ENCODE data around the gene EHMT1.

EHMT1 gene

DNA sequence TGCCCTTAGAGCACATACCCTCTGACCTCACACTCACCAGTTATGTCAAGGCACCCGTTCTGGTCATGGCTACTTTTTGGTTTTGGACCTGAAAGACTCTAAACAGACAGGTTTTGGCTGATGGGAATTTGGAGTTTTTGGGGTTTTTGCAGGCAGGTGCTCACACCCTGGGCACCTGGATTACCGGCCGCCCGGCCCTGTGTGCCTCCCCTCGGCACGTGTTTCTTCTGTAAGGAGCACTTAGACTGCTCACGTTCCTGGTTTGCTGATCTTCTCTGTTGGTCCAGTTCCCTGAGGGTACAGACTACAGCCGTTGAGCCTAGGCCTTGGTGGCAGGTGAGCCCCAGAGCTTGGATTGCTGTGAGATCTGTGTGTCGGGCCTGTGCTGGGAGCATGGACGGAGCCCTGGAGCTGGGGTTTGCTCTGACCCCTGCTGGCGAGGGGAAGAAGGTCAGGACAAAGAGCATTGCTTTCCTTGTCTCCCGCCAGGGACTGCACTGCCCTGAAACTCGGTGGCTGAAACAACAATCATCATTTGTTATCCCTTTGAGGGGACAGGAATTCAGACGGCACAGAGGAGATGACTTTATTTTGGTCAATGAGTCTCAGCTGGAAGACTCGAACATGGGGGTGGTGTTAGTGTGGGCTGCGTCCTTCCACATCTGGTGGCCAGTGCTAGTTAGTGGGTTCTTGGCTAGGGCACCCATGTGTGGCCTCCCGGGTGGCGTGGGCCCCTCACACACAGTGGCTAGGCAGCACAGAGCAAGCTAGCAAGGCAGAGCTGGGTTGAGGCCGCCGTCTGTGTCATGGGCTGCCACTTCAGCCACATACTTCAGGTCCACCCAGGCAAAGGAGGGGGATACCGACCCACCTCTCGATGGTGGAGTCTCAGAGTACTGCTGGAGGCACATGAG lies 76.4 kb downstream of the EHMT1 start:
- DNase-seq: peak; percentile 33

DNA sequence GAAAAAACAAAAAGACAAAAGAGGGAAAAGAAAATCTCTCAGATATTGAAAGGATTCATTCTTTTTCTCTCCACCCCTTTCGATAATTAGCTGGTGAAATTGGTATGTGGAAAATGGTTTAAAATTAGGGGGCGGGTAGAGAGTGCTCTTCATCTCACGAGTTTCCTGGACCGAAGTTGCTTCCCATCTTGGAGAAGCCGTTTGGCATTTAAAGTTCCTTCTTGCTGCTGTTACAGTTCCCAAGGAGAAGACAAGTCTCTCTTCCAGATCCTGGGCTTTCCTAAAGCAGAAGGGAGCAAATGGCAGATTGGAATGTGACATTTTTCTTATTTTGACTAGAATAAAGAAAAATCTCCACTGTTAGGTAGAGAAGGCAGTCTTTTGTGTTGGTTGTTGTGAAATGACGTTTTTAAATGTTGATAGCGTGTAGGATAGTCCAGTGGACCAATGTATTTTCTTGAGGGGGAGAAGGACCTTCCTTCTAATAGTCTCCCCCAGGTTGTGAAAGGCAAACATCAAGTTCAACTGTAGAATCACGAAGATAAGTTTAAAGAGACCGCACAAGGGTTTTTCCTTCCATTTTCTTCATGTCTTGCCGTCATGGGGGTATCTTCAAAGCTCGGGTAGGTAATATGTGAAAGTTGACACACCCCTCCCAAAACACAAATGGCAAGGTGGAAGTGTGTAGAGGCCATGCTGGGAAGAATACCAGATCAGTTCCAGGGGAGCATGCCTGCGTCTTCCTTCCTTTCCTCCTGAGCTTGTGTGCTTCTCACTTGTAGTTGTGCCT lies 77.5 kb downstream of the EHMT1 start:
- no peak for DNase-seq

DNA sequence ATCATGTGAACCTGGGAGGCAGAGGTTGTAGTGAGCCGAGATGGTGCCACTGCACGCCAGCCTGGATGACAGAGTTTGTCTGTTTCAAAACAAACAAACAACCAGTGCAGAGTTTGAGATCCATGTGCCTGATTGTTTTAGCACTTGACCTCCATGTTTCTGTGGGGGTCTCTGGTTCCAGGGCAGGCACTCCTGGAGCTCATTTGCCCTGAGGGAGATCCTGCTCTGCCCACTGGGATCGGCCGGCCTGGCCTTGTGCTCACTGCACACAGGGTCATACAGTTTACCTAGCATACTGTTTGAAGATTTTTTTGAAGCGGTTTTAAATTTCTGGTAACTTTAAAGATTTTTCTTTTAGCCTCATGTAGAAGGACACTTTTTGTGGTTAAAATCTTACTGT lies 78.4 kb downstream of the EHMT1 start:
- no peak for DNase-seq

DNA sequence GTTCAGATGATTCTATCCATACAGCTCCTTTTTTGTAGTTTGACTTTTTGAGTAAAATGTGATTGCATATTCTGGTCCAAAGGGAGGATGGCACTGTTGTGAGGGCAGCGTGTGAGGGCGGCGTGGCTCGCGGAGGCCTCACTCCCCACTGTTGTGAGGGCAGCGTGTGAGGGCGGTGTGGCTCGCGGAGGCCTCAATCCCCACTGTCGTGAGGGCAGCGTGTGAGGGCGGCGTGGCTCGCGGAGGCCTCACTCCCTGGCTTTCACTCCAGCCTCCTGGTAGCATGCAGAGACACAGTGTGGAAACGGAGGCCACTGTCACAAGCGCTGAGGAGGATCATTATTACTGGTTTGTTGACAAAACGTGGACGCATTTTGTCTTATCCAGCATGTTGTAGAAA lies 79.0 kb downstream of the EHMT1 start:
- DNase-seq: no peak

DNA sequence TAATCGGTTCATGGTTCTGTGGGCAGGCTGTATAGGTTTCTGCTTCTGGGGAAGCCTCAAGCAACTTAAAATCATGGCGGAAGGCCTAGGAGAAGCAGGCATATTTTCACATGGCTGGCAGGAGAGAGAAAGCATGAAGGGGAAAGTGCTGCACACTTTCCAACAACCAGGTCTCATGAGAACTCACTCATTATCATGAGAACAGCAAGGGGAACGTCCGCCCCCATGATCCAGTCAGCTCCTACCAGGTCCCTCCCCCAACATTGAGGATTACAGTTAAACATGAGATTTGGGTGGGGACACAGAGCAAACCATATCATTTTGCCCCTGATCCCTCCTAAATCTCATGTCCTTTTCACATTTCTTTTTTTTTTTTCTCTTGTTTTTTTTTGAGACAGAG lies 82.1 kb downstream of the EHMT1 start:
- no peak for DNase-seq

DNA sequence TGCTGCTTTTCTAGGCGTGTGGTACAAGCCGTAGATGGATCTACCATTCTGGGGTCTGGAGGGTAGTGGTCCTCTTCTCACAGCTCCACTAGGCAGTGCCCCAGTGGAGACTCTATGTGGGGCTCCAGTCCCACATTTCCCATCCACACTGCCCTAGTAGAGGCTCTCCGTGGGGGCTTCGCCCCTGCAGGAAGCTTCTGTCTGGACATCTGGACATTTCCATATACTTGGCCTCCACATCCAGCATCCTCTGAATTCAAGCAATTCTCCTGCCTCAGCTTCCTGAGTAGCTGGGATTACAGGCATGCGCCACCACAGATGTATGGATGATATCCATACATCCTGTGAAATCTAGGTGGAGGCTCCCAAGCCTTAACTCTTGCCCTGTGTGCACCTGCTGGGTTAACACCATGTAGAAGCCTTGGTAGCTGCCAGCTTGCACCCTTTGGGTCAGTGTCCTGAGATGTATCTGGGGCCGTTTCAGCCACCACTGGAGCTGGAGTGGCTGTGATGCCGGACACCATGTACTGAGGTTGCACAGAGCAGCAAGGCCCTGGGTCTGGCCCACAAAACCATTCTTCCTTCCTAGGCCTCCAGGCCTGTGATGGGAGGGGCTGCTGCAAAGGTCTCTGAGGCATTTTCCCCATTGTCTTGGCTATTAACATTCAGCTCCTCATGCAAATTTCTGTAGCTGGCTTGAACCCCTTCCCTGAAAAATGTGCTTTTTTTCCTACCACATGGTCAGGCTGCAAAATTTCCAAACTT lies 84.0 kb downstream of the EHMT1 start:
- no peak for DNase-seq

DNA sequence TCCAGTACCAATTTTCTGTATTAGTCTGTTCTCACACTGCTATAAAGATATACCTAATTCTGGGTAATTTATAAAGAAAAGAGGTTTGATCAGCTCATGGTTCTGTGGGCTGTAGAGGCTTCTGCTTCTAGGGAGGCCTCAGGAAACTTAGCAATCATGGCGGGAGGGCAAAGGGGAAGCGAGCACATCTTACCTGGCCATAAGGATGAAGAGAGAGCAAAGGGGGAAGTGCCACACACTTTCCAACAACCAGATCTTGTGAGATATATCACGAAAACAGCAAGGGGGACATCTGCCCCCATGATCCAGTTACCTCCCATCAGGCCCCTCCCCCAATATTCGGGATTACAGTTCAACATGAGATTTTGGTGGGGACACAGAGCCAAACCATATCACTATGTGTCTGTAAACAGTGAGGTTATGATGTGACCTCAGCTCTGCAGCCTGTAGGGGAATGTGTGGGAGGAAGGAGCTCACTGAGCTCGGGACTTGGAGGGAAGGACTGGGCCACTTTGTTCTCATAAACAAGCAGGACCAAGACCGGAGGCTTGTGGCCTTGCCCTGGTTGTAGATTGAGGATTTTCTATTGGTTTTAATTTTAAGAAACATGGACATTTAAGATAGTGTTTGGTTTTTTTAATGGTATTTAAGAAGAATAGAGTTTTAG lies 85.2 kb downstream of the EHMT1 start:
- no peak for DNase-seq

DNA sequence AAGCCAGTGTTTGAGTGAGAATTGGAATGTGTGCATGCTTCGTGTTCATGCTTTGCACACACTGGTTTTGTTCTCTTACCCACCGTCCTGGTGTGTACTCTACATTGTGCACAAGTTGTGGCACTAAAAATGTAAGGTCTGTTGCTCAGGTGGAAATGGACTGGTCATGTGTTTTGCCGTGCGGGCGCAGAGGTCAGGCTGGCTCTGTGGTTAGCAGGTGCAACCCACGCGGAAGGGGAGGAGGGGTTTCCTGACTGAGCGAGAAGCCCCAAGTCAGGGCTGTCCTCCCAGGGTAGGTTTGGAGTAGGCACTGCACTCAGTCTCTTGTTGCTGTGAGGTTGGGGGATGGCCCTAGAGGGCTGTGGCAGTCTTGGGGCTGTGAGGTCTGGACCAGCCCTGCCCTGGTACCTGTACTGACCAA lies 86.6 kb downstream of the EHMT1 start:
- DNase-seq: peak; percentile 53

DNA sequence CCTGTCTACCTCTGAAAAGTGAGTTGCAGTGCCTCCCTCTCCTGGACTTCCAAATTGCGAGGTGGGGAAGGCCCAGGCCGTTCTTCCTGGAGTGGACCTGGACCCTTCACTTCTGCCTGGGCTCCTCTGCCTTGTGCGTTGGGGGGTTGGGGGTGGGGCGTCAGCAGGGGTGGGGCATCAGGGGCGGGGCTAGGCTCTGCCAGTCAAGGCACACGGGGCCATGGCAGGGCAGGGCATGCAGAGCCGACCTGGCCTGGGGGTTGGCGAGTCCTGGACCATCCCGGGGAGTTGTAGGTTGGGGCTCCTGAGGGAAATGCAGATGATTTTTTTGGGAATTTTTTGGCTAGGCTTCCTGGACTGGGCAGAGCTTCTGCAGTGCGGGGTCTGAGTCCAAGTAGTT lies 87.1 kb downstream of the EHMT1 start:
- DNase-seq: no peak

DNA sequence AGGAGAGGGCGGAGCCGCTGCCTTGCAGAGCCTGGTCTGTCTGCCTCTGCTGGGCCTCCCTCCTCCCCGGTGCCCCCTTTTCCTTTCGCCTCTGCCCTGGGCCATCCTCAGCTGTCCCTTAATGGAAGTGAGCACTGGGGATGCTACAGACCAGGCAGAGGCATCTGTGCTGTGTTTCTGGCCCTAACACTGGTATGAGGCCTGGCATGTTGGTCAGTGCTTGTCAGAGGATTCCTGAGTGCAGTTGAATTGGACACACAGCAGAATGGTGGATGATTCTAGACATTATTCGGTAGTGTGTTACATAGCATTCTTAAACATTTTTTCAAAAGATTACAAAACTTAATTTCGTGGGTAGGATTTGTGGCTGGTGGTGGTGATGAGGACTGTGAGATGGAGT lies 88.6 kb downstream of the EHMT1 start:
- DNase-seq: no peak

DNA sequence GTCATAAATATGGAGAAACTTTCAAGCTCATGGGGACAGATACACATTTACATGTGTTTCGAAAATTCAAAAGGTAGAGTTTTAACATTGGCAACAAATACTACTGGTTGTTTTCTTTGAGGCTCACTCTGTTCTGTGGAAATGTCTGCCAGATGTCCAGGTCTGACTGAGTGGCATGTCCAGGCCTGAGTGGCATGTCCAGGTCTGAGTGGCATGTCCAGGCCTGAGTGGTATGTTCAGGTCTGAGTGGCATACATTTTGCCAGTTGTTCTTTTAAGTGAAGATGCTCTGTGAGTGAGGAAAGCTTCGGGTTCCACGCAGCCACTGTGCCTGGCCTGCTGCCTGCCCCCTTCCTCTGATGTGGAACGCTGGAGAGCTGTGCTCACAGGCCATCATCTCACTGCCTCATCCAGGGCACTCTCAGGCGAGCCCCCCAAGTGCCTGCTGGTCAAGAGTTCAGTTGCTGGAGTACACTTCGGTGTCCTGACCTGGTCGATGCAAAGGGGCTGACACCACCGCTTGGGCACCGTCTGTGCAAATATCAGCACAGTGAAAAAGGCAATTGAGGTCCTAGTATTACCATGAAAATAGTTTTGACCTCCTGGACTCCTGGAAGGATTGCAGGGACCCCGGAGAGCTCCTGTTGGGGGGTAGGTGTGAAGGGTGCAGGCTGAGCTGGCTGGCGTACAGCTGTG lies 89.9 kb downstream of the EHMT1 start:
- no peak for DNase-seq

DNA sequence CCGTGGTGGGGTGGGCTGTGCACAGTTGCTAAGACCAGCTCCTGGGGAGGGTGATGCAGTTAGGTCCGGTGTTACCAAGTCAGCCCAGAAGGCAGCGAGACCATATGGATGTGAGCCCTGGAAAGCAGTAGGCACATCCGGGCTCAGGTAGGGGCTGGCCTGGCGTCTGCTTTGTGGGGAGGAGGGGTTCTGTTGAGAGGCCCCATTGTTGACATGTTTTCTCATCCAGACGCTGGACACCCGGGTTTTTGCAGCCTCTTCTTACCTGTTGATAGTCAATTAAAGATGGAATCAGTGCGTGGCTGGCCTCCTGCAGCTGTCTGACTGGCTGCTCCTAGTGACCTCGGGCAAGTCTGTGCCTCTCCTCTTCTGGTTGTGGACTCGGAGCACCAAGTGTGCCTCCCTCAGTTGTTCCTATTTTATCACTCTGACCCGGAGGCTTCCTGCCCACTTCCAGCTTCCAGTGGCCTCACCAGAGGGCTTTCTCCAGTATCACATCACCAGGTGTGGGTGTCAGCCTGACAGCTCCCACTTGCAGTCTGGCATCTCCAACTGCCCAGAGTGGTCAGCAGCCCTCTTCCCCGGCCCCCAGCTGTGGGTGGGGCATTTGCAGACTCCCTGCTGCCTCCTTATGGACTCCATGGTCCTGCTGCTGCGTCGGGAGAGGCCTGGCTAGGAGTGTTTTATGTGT lies 90.8 kb downstream of the EHMT1 start:
- no peak for DNase-seq

DNA sequence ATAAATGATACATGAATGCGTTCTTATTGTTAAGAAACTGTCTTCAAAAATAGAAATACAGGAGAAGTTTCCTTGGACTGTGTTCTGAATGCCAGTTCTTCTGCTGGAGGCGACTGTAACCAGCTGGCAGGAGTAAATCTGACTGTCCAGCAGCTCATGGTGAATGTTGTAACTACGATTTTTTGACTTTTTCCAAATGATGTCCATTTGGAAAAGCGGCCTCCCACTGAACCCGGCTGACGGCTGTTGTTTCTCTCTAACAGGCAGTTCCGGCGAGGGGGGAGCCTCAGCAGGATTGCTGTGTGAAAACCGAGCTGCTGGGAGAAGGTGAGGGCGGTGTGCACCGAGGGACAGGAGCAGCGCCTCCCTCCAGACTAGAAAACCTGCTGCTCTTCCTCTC lies 91.9 kb downstream of the EHMT1 start:
- DNase-seq: no peak

DNA sequence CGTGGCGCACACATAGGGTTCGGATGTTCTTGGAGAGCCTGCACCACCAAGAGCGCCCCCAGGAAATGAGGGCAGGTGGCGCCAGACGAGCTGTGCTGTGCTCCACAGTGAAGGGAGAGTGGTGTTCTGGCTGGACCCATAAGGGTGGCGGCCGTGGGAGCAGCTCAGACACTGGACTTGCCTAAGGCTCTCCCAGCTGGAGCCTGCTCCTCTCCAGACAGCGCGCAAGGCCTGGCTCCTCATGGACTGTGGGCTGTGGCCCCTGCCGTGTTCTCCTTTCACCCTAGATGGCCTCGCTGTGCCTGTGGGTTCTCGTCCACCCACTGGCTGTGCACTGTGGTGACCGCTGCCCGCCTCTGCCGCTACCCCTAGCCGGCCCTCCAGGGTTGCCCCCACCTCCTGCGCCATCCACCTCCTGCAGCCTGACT lies 92.9 kb downstream of the EHMT1 start:
- no peak for DNase-seq

DNA sequence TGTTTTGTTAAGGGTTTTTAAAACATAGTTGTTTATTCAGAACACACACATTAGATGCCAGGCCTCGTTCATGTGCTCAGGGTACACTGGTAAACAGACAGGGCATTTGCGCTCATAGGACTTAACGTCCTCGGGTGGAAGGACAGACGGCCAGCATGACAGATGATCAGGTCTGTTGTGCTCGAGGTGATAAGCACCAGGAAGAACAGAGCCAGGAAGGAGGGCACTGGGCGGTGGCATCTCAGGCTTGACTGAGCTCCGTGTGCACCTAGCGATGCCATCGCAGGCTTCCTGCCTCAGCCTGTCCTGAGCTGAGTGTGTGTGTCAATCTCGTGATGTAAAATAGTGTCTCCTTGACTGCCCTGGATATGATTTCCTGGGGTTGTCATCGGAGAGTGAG lies 96.5 kb downstream of the EHMT1 start:
- no peak for DNase-seq

DNA sequence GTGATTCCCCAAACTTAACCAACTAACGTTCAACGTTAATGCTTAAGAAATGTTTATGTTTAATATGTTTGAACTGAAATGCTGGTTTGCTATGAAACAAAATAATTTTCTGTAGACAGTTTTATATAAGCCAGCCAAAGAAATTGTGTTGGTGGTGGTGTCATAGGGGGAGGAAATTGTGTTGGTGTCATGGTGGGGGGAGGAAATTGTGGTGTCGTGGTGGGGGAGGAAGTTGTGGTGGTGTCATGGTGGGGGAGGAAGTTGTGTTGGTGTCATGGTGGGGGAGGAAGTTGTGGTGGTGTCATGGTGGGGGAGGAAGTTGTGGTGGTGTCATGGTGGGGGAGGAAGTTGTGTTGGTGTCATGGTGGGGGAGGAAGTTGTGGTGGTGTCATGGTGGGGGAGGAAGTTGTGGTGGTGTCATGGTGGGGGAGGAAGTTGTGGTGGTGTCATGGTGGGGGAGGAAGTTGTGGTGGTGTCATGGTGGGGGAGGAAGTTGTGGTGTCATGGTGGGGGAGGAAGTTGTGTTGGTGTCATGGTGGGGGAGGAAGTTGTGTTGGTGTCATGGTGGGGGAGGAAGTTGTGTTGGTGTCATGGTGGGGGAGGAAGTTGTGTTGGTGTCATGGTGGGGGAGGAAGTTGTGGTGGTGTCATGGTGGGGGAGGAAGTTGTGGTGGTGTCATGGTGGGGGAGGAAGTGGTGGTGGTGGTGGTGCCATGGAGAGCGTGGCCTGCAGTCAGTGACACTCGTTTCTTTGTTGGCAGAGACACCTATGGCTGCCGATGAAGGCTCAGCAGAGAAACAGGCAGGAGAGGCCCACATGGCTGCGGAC lies 97.3 kb downstream of the EHMT1 start:
- DNase-seq: peak; percentile 18

DNA sequence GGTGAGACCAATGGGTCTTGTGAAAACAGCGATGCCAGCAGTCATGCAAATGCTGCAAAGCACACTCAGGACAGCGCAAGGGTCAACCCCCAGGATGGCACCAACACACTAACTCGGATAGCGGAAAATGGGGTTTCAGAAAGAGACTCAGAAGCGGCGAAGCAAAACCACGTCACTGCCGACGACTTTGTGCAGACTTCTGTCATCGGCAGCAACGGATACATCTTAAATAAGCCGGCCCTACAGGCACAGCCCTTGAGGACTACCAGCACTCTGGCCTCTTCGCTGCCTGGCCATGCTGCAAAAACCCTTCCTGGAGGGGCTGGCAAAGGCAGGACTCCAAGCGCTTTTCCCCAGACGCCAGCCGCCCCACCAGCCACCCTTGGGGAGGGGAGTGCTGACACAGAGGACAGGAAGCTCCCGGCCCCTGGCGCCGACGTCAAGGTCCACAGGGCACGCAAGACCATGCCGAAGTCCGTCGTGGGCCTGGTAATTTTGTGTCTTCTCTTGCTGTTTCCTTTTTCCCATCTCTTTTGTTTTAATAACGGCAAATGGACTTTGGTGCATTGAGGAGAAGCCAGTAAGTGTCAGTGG lies 98.0 kb downstream of the EHMT1 start:
- DNase-seq: no peak

DNA sequence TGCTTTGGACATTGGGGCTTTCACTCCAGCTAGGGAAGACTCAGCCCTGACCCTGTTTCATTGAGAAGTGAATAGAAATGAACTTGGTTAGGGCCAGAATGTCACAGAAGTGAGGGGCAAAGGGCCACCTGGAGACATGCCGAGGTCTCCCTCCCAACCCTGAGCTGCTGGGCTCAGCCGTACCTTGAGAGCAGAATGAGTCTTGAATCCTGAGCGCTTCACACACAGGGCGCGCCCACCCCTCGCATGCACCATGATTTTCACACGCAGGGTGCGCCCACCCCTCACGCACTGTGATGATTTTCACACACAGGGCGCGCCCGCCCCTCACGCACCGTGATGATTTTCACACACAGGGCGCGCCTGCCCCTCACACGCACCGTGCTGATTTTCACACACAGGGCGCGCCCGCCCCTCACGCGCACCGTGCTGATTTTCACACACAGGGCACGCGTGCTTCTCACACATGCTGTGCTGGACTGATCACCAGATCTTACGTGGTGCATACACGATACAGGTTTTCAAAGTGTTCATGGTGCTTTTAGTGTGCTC lies 99.0 kb downstream of the EHMT1 start:
- DNase-seq: no peak

DNA sequence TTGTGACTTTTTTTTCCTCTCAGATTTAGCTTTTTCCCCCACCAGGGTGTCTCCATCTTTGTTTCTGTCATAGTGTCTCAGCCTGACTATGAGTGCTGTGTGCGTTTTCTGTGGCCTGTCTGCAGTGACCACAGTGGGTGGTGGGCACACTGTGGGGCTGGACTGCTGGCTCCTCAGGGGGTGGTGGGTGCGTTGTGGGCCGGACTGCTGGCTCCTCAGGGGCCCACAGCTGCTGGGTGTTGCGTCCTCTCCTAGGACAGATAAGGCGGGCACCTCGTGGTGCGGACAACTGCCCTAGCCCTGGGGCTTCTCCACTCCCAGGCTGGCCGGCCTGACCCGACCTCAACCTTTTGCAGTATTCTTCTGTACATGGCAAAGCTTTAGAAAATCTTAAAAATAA lies 100.4 kb downstream of the EHMT1 start:
- DNase-seq: no peak

DNA sequence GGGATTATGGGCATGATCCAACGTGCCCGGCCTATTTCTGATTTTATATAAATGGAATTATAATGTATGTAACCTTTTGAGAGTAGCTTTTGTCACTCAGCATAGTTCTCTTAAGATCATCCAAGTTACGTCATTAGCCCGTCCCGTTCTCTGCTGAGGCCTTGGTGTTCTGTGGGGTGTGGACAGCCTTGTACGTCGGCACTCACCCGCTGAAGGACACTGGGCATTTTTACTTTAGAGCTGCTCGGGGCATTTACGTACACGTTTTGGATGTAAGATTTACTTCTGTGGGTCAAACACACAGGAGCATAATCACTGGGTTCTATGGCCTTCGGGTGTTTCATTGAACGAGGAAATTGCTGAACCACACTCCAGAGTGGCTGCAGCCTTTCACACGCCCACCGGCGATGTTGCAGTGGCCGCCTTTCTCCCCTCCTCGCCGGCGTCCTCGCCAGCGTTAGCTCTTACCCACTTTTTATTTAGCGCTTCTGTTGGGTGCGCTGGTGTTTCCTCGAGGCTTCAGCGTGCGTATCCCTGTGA lies 101.8 kb downstream of the EHMT1 start:
- DNase-seq: no peak
